Upper lobe of left lung (tissue), 4 donors: Measurements from ENCODE around the gene TOGARAM2.

Experiments used
- POLR2A ChIP-seq, 4 donors: fragments of 450-650 bp; IDR thresholded peaks; one replicate each; pipeline ENCODE4 v1.5.1; 2016 to 2017; ENCODE audit warnings: antibody characterized with exemption in 4 of 4, mild to moderate bottlenecking in 2 of 4
- TF ChIP-seq, protein P1 (sequence below), 6 experiments: fragments of 450-650 bp in 4 of 6; fragments of 200-600 bp in 2 of 6; sonication (generic) in 2 of 6; IDR thresholded peaks; one replicate each; pipeline ENCODE4 v1.5.1; 2016 to 2019; ENCODE audit warnings: antibody characterized with exemption in 6 of 6

DNA sequence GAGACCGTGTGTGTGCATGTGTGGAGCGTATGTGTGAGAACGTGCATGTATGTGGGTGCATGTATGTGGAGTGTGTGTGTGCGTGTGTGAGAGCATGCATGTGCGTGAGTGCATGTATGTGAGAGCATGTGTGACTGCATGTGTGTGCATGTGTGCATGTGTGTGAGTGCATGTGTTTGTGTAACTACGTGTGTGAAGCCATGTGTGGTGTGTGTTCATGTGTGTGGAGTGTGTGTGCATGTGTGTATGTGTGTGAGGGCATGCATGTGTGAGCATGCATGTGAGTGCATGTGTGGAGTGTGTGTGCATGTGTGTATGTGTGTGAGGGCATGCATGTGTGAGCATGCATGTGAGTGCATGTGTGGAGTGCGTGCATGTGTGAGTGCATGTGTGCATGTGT lies 24.2 kb downstream of the TOGARAM2 start:
- TF ChIP-seq POLR2A (IDR thresholded peaks at IDR 0.05), result no peak
- TF ChIP-seq, protein P1, sequence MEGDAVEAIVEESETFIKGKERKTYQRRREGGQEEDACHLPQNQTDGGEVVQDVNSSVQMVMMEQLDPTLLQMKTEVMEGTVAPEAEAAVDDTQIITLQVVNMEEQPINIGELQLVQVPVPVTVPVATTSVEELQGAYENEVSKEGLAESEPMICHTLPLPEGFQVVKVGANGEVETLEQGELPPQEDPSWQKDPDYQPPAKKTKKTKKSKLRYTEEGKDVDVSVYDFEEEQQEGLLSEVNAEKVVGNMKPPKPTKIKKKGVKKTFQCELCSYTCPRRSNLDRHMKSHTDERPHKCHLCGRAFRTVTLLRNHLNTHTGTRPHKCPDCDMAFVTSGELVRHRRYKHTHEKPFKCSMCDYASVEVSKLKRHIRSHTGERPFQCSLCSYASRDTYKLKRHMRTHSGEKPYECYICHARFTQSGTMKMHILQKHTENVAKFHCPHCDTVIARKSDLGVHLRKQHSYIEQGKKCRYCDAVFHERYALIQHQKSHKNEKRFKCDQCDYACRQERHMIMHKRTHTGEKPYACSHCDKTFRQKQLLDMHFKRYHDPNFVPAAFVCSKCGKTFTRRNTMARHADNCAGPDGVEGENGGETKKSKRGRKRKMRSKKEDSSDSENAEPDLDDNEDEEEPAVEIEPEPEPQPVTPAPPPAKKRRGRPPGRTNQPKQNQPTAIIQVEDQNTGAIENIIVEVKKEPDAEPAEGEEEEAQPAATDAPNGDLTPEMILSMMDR (IDR thresholded peaks at IDR 0.05), result no peak
